SK-N-SH treated with all-trans-retinoic acid at 6 μM for 48 hours (cell line): ENCODE data around the gene ABCG4.

Source experiments
- ATAC-seq: fragments of 200-7000 bp; cut with Tn5 transposase; 3 replicates; pipeline ENCODE4 v1.9.1; 2020; ENCODE audit warnings: mild to moderate bottlenecking, moderate library complexity
- ARNTL ChIP-seq: fragments of 450-650 bp; formaldehyde crosslinking; IDR thresholded peaks from 2 replicates; pipeline ENCODE4 v1.5.0; 2020; ENCODE audit warnings: low read depth, mild to moderate bottlenecking, moderate library complexity, borderline replicate concordance
- CSDC2 ChIP-seq: fragments of 250-450 bp; sonication (Bioruptor Pico); IDR thresholded peaks from 2 replicates; pipeline ENCODE4 v1.5.0; 2020; ENCODE audit warnings: mild to moderate bottlenecking, moderate library complexity
- ISL1 ChIP-seq: fragments of 250-450 bp; sonication (Bioruptor Pico); IDR thresholded peaks from 2 replicates; pipeline ENCODE4 v2.1.2; 2022; ENCODE audit warnings: mild to moderate bottlenecking, moderate library complexity
- PPARA ChIP-seq: fragments of 250-450 bp; sonication (Bioruptor Pico); IDR thresholded peaks from 2 replicates; pipeline ENCODE4 v1.5.0; 2020; ENCODE audit warnings: mild to moderate bottlenecking, borderline replicate concordance
- TCF4 ChIP-seq: fragments of 250-450 bp; sonication (Bioruptor Pico); IDR thresholded peaks from 2 replicates; pipeline ENCODE4 v1.8.0; 2021; ENCODE audit warnings: mild to moderate bottlenecking, moderate library complexity, borderline replicate concordance
- ZNF565 ChIP-seq: fragments of 450-650 bp; formaldehyde crosslinking; conservative IDR thresholded peaks from 2 replicates; pipeline ENCODE4 v1.5.0; 2020; ENCODE audit warnings: low read depth, mild to moderate bottlenecking, moderate library complexity
- ZNF70 ChIP-seq: fragments of 450-650 bp; formaldehyde crosslinking; IDR thresholded peaks from 2 replicates; pipeline ENCODE4 v1.5.0; 2020; ENCODE audit warnings: mild to moderate bottlenecking, moderate library complexity
- TF ChIP-seq, protein P1 (sequence below): fragments of 250-450 bp; sonication (Bioruptor Pico); IDR thresholded peaks from 2 replicates; pipeline ENCODE4 v1.5.0; 2020; ENCODE audit warnings: mild to moderate bottlenecking, moderate library complexity
- TF ChIP-seq, protein P2 (sequence below): fragments of 250-450 bp; sonication (Bioruptor Pico); IDR thresholded peaks from 2 replicates; pipeline ENCODE4 v1.5.1; 2020; ENCODE audit warnings: low read depth, mild to moderate bottlenecking, moderate library complexity

ABCG4 gene

DNA sequence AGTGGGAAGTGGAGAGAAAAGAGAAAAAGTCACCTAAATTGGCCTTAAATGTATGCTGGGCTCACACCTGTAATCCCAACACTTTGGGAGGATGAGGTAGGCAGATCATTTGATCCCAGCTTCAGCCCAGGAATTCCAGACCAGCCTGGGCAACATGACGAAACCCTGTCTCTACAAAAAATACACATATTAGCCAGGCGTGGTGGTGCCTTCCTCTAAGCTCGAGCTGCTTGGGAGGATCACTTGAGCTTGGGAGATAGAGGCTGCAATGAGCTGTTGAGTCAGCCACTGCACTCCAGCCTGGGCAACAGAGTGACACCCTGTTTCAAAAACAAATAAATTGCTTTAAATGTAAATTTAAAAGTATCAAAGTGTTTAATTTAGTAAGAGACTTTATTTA lies 61.2 kb downstream of the ABCG4 start:
- no peak for ATAC-seq

More for the DNA sequence above, 61.2 kb downstream of the ABCG4 start:
- TF ChIP-seq CSDC2 (CRISPR knock-in tag) (no peak), ISL1 (no peak), PPARA (CRISPR knock-in tag) (no peak), ARNTL (no peak), ZNF70 (CRISPR knock-in tag) (no peak), ZNF565 (no peak), TCF4 (no peak)
- TF ChIP-seq, protein P1, sequence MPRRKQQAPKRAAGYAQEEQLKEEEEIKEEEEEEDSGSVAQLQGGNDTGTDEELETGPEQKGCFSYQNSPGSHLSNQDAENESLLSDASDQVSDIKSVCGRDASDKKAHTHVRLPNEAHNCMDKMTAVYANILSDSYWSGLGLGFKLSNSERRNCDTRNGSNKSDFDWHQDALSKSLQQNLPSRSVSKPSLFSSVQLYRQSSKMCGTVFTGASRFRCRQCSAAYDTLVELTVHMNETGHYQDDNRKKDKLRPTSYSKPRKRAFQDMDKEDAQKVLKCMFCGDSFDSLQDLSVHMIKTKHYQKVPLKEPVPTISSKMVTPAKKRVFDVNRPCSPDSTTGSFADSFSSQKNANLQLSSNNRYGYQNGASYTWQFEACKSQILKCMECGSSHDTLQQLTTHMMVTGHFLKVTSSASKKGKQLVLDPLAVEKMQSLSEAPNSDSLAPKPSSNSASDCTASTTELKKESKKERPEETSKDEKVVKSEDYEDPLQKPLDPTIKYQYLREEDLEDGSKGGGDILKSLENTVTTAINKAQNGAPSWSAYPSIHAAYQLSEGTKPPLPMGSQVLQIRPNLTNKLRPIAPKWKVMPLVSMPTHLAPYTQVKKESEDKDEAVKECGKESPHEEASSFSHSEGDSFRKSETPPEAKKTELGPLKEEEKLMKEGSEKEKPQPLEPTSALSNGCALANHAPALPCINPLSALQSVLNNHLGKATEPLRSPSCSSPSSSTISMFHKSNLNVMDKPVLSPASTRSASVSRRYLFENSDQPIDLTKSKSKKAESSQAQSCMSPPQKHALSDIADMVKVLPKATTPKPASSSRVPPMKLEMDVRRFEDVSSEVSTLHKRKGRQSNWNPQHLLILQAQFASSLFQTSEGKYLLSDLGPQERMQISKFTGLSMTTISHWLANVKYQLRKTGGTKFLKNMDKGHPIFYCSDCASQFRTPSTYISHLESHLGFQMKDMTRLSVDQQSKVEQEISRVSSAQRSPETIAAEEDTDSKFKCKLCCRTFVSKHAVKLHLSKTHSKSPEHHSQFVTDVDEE (CRISPR knock-in tag) = no peak
- TF ChIP-seq, protein P2, sequence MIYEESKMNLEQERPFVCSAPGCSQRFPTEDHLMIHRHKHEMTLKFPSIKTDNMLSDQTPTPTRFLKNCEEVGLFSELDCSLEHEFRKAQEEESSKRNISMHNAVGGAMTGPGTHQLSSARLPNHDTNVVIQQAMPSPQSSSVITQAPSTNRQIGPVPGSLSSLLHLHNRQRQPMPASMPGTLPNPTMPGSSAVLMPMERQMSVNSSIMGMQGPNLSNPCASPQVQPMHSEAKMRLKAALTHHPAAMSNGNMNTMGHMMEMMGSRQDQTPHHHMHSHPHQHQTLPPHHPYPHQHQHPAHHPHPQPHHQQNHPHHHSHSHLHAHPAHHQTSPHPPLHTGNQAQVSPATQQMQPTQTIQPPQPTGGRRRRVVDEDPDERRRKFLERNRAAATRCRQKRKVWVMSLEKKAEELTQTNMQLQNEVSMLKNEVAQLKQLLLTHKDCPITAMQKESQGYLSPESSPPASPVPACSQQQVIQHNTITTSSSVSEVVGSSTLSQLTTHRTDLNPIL (CRISPR knock-in tag) = no peak
